ENCODE measurements around the gene ADGRV1. TPM values are rescaled to one million over a fixed set of nuclear protein-coding genes. Genes with fewer than 3 reads are reported as not detected.

ADGRV1 gene
- polyA plus RNA-seq, 1 donor from 2014 or later = 3.7 TPM

- Histone ChIP-seq H4K20me1 (ENCODE audit: insufficient read depth) (no peaks in the 10 kb centered on the region), H3K4me3 (ENCODE audit: low read length) (no peak overlapping the region), H2AFZ (ENCODE audit: low read depth, low read length) (no peak overlapping the region), H3K27ac (ENCODE audit: low read length) (no peak overlapping the region), H3K36me3 (ENCODE audit: insufficient read depth, low read length) (no peaks in the 10 kb centered on the region), H3K9me3 (ENCODE audit: low read length) (no peaks in the 10 kb centered on the region), H3K4me2 (ENCODE audit: low read length) (peak overlapping the region; percentile 30), H3F3A (ENCODE audit: insufficient read depth, low read length, poor library complexity, severe bottlenecking) (no peaks in the 10 kb centered on the region), H3K27me3 (ENCODE audit: insufficient read depth, low read depth, low read length) (no peaks in the 10 kb centered on the region), H3K9me2 (ENCODE audit: insufficient read depth, low read length) (no peaks in the 10 kb centered on the region), H3K79me2 (replicated peaks; ENCODE audit: insufficient read depth, low read length) (no peaks in the 10 kb centered on the region), H3K9ac (ENCODE audit: low read length) (no peak overlapping the region)
- TF ChIP-seq TAF1 (IDR thresholded peaks at IDR 0.05; ENCODE audit: low read depth) (no peak), POLR2AphosphoS5 (IDR thresholded peaks at IDR 0.05) (no peak), REST (IDR thresholded peaks at IDR 0.05; ENCODE audit: borderline replicate concordance) (no peak), RAD21 (conservative IDR thresholded peaks at IDR 0.05) (peak; percentile 51), SMC3 (conservative IDR thresholded peaks at IDR 0.05; ENCODE audit: poor library complexity) (peak; percentile 59), MXI1 (conservative IDR thresholded peaks at IDR 0.05; ENCODE audit: poor library complexity, severe bottlenecking) (no peak), EP300 (conservative IDR thresholded peaks at IDR 0.05; ENCODE audit: poor library complexity, severe bottlenecking) (no peak), EZH2 (IDR thresholded peaks at IDR 0.05; ENCODE audit: borderline replicate concordance, insufficient read depth, low read length, poor library complexity, severe bottlenecking) (no peak), CTCF (IDR thresholded peaks at IDR 0.05; ENCODE audit: poor library complexity, severe bottlenecking) (peak; percentile 69)
These were observed 244.1 kb downstream of the ADGRV1 start for GRCh38 chr5:90802474-90803317.

- Histone ChIP-seq H3K9me2 (ENCODE audit: insufficient read depth, low read length) (no peaks in the 10 kb centered on the region), H3K4me3 (ENCODE audit: low read length) (no peak overlapping the region), H2AFZ (ENCODE audit: low read depth, low read length) (no peak overlapping the region), H3K36me3 (ENCODE audit: insufficient read depth, low read length) (no peaks in the 10 kb centered on the region), H4K20me1 (ENCODE audit: insufficient read depth) (no peaks in the 10 kb centered on the region), H3K9ac (ENCODE audit: low read length) (no peak overlapping the region), H3K79me2 (replicated peaks; ENCODE audit: insufficient read depth, low read length) (no peaks in the 10 kb centered on the region), H3F3A (ENCODE audit: insufficient read depth, low read length, poor library complexity, severe bottlenecking) (no peaks in the 10 kb centered on the region), H3K27me3 (ENCODE audit: insufficient read depth, low read depth, low read length) (no peaks in the 10 kb centered on the region), H3K9me3 (ENCODE audit: low read length) (no peaks in the 10 kb centered on the region), H3K27ac (ENCODE audit: low read length) (no peak overlapping the region), H3K4me2 (ENCODE audit: low read length) (peak overlapping the region; percentile 30)
- TF ChIP-seq MXI1 (conservative IDR thresholded peaks at IDR 0.05; ENCODE audit: poor library complexity, severe bottlenecking) (no peak), EZH2 (IDR thresholded peaks at IDR 0.05; ENCODE audit: borderline replicate concordance, insufficient read depth, low read length, poor library complexity, severe bottlenecking) (no peak), RAD21 (conservative IDR thresholded peaks at IDR 0.05) (no peak), EP300 (conservative IDR thresholded peaks at IDR 0.05; ENCODE audit: poor library complexity, severe bottlenecking) (no peak), TAF1 (IDR thresholded peaks at IDR 0.05; ENCODE audit: low read depth) (no peak), SMC3 (conservative IDR thresholded peaks at IDR 0.05; ENCODE audit: poor library complexity) (no peak), POLR2AphosphoS5 (IDR thresholded peaks at IDR 0.05) (no peak), REST (IDR thresholded peaks at IDR 0.05; ENCODE audit: borderline replicate concordance) (no peak), CTCF (IDR thresholded peaks at IDR 0.05; ENCODE audit: poor library complexity, severe bottlenecking) (no peak)
These were observed 244.8 kb downstream of the ADGRV1 start for GRCh38 chr5:90803381-90803780.

Data from neural cell (in vitro differentiated cells).